ENCODE data around the gene PREPL.

Gene PREPL

GRCh38 chr2:44291281-44292248, 69.7 kb downstream of the PREPL start:
- DNase-seq: peak; percentile 1

- DNase-seq: no peak
Observed at GRCh38 chr2:44290261-44290660, 71.0 kb downstream of the PREPL start.

- DNase-seq: no peak
Observed at GRCh38 chr2:44286884-44287638, 74.2 kb downstream of the PREPL start.

- no peak for DNase-seq
Observed at GRCh38 chr2:44286119-44286883, 75.0 kb downstream of the PREPL start.

GRCh38 chr2:44285174-44285573, 76.1 kb downstream of the PREPL start:
- DNase-seq: no peak

GRCh38 chr2:44283116-44283666, 78.1 kb downstream of the PREPL start:
- DNase-seq: no peak

- DNase-seq: no peak
Observed at GRCh38 chr2:44280869-44281268, 80.4 kb downstream of the PREPL start.

- DNase-seq: no peak
Observed at GRCh38 chr2:44277541-44277940, 83.8 kb downstream of the PREPL start.

- DNase-seq: no peak
Observed at GRCh38 chr2:44275927-44276303, 85.4 kb downstream of the PREPL start.

GRCh38 chr2:44273596-44273995, 87.7 kb downstream of the PREPL start:
- DNase-seq: no peak

GRCh38 chr2:44273076-44273475, 88.2 kb downstream of the PREPL start:
- no peak for DNase-seq

GRCh38 chr2:44271296-44271695, 90.0 kb downstream of the PREPL start:
- DNase-seq: no peak

GRCh38 chr2:44269831-44270230, 91.5 kb downstream of the PREPL start:
- no peak for DNase-seq

GRCh38 chr2:44267796-44268648, 93.3 kb downstream of the PREPL start:
- no peak for DNase-seq

All from CD4-positive, alpha-beta T cell treated with Interleukin-10 for 1 hour (primary cell).